H1 (cell line): ENCODE measurements around the gene SH3BGRL3. TPM values are rescaled to one million over a fixed set of nuclear protein-coding genes. Genes with fewer than 3 reads are reported as not detected.

Experiments
- CTCF ChIA-PET: fragments of 300-600 bp; sonication (Branson Sonifier 250); formaldehyde crosslinking; loops from one replicate; lab custom pipeline; 2021; ENCODE audit not compliant: partially characterized antibody; lab: Charles Lee
- POLR2A ChIA-PET: fragments of 300-600 bp; sonication (Branson Sonifier 250); formaldehyde crosslinking; loops from one replicate; lab custom pipeline; 2021; ENCODE audit warnings: inconsistent platforms; ENCODE audit not compliant: partially characterized antibody; lab: Charles Lee
- DNase-seq, 2 experiments: peaks; one replicate each; pipeline versions ENCODE4 v3.0.0 to v3.0.0-alpha.2; 2010 to 2022; ENCODE audit warnings: low spot score in 2 of 2, low read depth in 1 of 2, mixed read lengths in 1 of 2
- FAIRE-seq: peaks from 2 replicates; lab custom pipeline; 2011; peaks lifted over from hg19 to GRCh38; lab: Jason Lieb, UNC
- H2AFZ ChIP-seq: 2 replicates; pipeline ENCODE4 v1.8.1; 2012; ENCODE audit warnings: low read length, inconsistent platforms
- H2AK5ac ChIP-seq: 2 replicates; pipeline ENCODE4 v1.6.1; 2013; ENCODE audit warnings: low read depth, low read length
- H2BK120ac ChIP-seq: replicated peaks from 2 replicates; pipeline ENCODE3; 2013; ENCODE audit warnings: low read depth, low read length, inconsistent platforms
- H2BK12ac ChIP-seq: 2 replicates; pipeline ENCODE4 v1.6.1; 2013; ENCODE audit warnings: low read depth, low read length
- H2BK15ac ChIP-seq: 2 replicates; pipeline ENCODE4 v1.6.1; 2013; ENCODE audit warnings: low read length
- H2BK20ac ChIP-seq: 2 replicates; pipeline ENCODE4 v1.6.1; 2013; ENCODE audit warnings: low read length
- H2BK5ac ChIP-seq: 2 replicates; pipeline ENCODE4 v1.6.1; 2013; ENCODE audit warnings: low read depth, low read length
- H3K14ac ChIP-seq: 2 replicates; pipeline ENCODE4 v1.6.1; 2013; ENCODE audit warnings: inconsistent platforms; ENCODE audit not compliant: insufficient read length
- H3K18ac ChIP-seq: 2 replicates; pipeline ENCODE4 v1.6.1; 2013; ENCODE audit warnings: low read length; ENCODE audit errors: extremely low read depth
- H3K23ac ChIP-seq: 2 replicates; pipeline ENCODE4 v1.6.1; 2013; ENCODE audit warnings: inconsistent platforms; ENCODE audit not compliant: insufficient read length
- H3K23me2 ChIP-seq: 2 replicates; pipeline ENCODE4 v1.6.1; 2013; ENCODE audit warnings: low read depth, low read length
- H3K27ac ChIP-seq: 2 replicates; pipeline ENCODE4 v1.6.1; 2011; ENCODE audit warnings: low read depth, low read length, inconsistent platforms
- H3K27me3 ChIP-seq, 4 experiments: replicated peaks in 1 of 4; 1 replicate in 1 of 4; 2 replicates in 3 of 4; pipeline versions ENCODE4 v1.6.1 to v1.8.1; 2011 to 2013; ENCODE audit warnings: low read length in 3 of 4, mild to moderate bottlenecking in 3 of 4, inconsistent platforms in 2 of 4, mixed read lengths in 2 of 4, moderate library complexity in 1 of 4; ENCODE audit not compliant: control insufficient read depth in 3 of 4, insufficient read depth in 3 of 4; ENCODE audit errors: extremely low read depth in 1 of 4
- H3K36me3 ChIP-seq, 4 experiments: 2 replicates each; pipeline versions ENCODE4 v1.6.1 to v1.8.1; 2011 to 2013; ENCODE audit warnings: mild to moderate bottlenecking in 4 of 4, low read length in 3 of 4, moderate library complexity in 2 of 4, control low read depth in 1 of 4, inconsistent platforms in 1 of 4; ENCODE audit not compliant: insufficient read depth in 4 of 4, control insufficient read depth in 2 of 4
- H3K4ac ChIP-seq: replicated peaks from 2 replicates; pipeline ENCODE3; 2013; ENCODE audit warnings: low read length, low read depth, mixed read lengths, inconsistent platforms; ENCODE audit not compliant: insufficient read length
- H3K4me1 ChIP-seq, 4 experiments: replicated peaks in 1 of 4; 1 replicate in 1 of 4; 2 replicates in 3 of 4; pipeline versions ENCODE4 v1.6.1 to v1.8.1; 2011 to 2013; ENCODE audit warnings: low read length in 3 of 4, inconsistent platforms in 2 of 4, mixed read lengths in 1 of 4; ENCODE audit not compliant: insufficient read depth in 4 of 4, control insufficient read depth in 3 of 4
- H3K4me2 ChIP-seq, 2 experiments: 2 replicates each; pipeline versions ENCODE4 v1.6.1 to v1.8.1; 2011 to 2013; ENCODE audit warnings: low read depth in 2 of 2, low read length in 2 of 2, control low read depth in 1 of 2, inconsistent platforms in 1 of 2, mild to moderate bottlenecking in 1 of 2; ENCODE audit not compliant: insufficient read depth in 1 of 2
- H3K4me3 ChIP-seq, 4 experiments: fragments of 200-600, 300-600 bp in 1 of 4; sonication (generic), shearing (Covaris generic), sonication (Bioruptor Twin) in 1 of 4; 2 replicates each; pipeline versions ENCODE4 v1.5.1 to v1.8.1; 2011 to 2016; ENCODE audit warnings: low read length in 4 of 4, low read depth in 3 of 4, control low read depth in 2 of 4, inconsistent platforms in 2 of 4, mild to moderate bottlenecking in 2 of 4, mixed read lengths in 1 of 4, moderate library complexity in 1 of 4; ENCODE audit not compliant: insufficient read depth in 2 of 4; ENCODE audit errors: extremely low read depth in 1 of 4
- H3K56ac ChIP-seq: replicated peaks from 2 replicates; pipeline ENCODE3; 2013; ENCODE audit warnings: low read depth, mild to moderate bottlenecking, mixed read lengths, low read length, inconsistent platforms; ENCODE audit not compliant: insufficient read length
- H3K79me1 ChIP-seq: 2 replicates; pipeline ENCODE4 v1.6.1; 2013; ENCODE audit warnings: low read depth, low read length, control low read depth
- H3K79me2 ChIP-seq, 2 experiments: 2 replicates each; pipeline versions ENCODE4 v1.6.1 to v1.8.1; 2012 to 2013; ENCODE audit warnings: low read length in 2 of 2, mild to moderate bottlenecking in 2 of 2, inconsistent platforms in 1 of 2; ENCODE audit not compliant: insufficient read depth in 2 of 2, control insufficient read depth in 1 of 2
- H3K9ac ChIP-seq, 4 experiments: replicated peaks in 1 of 4; 1 replicate in 1 of 4; 2 replicates in 3 of 4; pipeline versions ENCODE4 v1.6.1 to v1.8.1; 2011 to 2013; ENCODE audit warnings: low read depth in 3 of 4, low read length in 3 of 4, control low read depth in 2 of 4, mild to moderate bottlenecking in 2 of 4, moderate library complexity in 2 of 4, inconsistent platforms in 1 of 4; ENCODE audit errors: extremely low read depth in 1 of 4
- H3K9me3 ChIP-seq, 2 experiments: 2 replicates each; pipeline versions ENCODE4 v1.6.1 to v1.8.1; 2012 to 2013; ENCODE audit warnings: mild to moderate bottlenecking in 2 of 2, moderate library complexity in 2 of 2, control low read depth in 1 of 2, inconsistent platforms in 1 of 2, low read depth in 1 of 2, low read length in 1 of 2, mixed read lengths in 1 of 2; ENCODE audit not compliant: insufficient read depth in 2 of 2
- H4K20me1 ChIP-seq, 2 experiments: replicated peaks in 1 of 2; 2 replicates each; pipeline versions ENCODE3 to v1.8.1; 2011 to 2013; ENCODE audit warnings: inconsistent platforms in 2 of 2, low read length in 2 of 2, mild to moderate bottlenecking in 1 of 2; ENCODE audit not compliant: insufficient read depth in 2 of 2, control insufficient read depth in 1 of 2
- H4K5ac ChIP-seq: 2 replicates; pipeline ENCODE4 v1.6.1; 2013; ENCODE audit warnings: low read length, low read depth, mixed read lengths, inconsistent platforms; ENCODE audit not compliant: insufficient read length
- H4K8ac ChIP-seq: 2 replicates; pipeline ENCODE4 v1.8.0; 2013; ENCODE audit warnings: mild to moderate bottlenecking, moderate library complexity, low read length, inconsistent platforms; ENCODE audit not compliant: insufficient read depth; ENCODE audit errors: extremely low read depth
- H4K91ac ChIP-seq: replicated peaks from 2 replicates; pipeline ENCODE3; 2013; ENCODE audit warnings: low read length, mixed read lengths, inconsistent platforms; ENCODE audit not compliant: insufficient read length
- GABPA ChIP-seq: IDR thresholded peaks from 2 replicates; pipeline ENCODE4 v1.6.1; 2011; ENCODE audit warnings: mild to moderate bottlenecking, low read length, moderate library complexity, borderline replicate concordance; ENCODE audit not compliant: insufficient read depth
- NANOG ChIP-seq: IDR thresholded peaks from 2 replicates; pipeline ENCODE4 v1.6.1; 2011; ENCODE audit warnings: low read length, low read depth, mild to moderate bottlenecking, inconsistent platforms; ENCODE audit not compliant: insufficient read depth, poor library complexity, severe bottlenecking
- RAD21 ChIP-seq, 2 experiments: IDR thresholded peaks in 1 of 2; conservative IDR thresholded peaks in 1 of 2; 2 replicates each; pipeline ENCODE4 v1.6.1; 2011; ENCODE audit warnings: low read depth in 2 of 2, low read length in 2 of 2, improper control_type of control experiment in 1 of 2, inconsistent platforms in 1 of 2, mild to moderate bottlenecking in 1 of 2, moderate library complexity in 1 of 2
- SIRT6 ChIP-seq: IDR thresholded peaks from one replicate; pipeline ENCODE4 v1.7.1; 2012; ENCODE audit warnings: low read length, inconsistent platforms
- TAF1 ChIP-seq: IDR thresholded peaks from 2 replicates; pipeline ENCODE4 v1.6.1; 2011; ENCODE audit warnings: mild to moderate bottlenecking, low read depth, low read length
- WGBS, 2 experiments: shearing (Covaris generic) in 1 of 2; methylation state at CpG; one replicate each; pipeline versions ENCODE4 v1.1.6 to v1.1.7; 2013 to 2015; ENCODE audit warnings: low lambda C conversion rate in 2 of 2, mixed read lengths in 2 of 2, inconsistent platforms in 1 of 2, low coverage in 1 of 2, missing lambda C conversion rate in 1 of 2; ENCODE audit not compliant: insufficient replicate concordance in 2 of 2, insufficient coverage in 1 of 2, insufficient read length in 1 of 2; ENCODE audit errors: extremely low coverage in 1 of 2, missing lambda C conversion rate in 1 of 2; 5-methylcytosine and 5-hydroxymethylcytosine counted together
- polyA plus RNA-seq, 7 experiments: library from polyadenylated mRNA; depleted of rRNA in 3 of 7; stranded (reverse) in 5 of 7; unstranded in 2 of 7; fragments of >200 nt in 5 of 7; fragments of 200-250 nt in 2 of 7; gene quantifications; 1 replicate in 5 of 7; 2 replicates in 1 of 7; 4 replicates in 1 of 7; pipeline versions ENCODE4 v1.2.1 to v1.2.3, GENCODE V29; 2011 to 2013; ENCODE audit warnings: missing spikeins in 2 of 7, mixed read lengths in 2 of 7
- total RNA-seq: library from RNA; stranded (reverse); fragmentation: NEBNext Ultra II Directional; extraction: Animal tissue kit (Norgen Biotek cat#: 25700); gene quantifications from 2 replicates; pipeline ENCODE4 v1.2.1, GENCODE V29; 2021
- TF ChIP-seq, protein P1 (sequence below): IDR thresholded peaks from 2 replicates; pipeline ENCODE4 v1.6.1; 2012; ENCODE audit warnings: low read length, inconsistent platforms

The SH3BGRL3 gene
- total and polyA plus RNA-seq, 2 of the 8 experiments (the other 6 are each of a cell fraction or from before 2014, with no cell fraction given), result 77.8 to 107 TPM

DNA sequence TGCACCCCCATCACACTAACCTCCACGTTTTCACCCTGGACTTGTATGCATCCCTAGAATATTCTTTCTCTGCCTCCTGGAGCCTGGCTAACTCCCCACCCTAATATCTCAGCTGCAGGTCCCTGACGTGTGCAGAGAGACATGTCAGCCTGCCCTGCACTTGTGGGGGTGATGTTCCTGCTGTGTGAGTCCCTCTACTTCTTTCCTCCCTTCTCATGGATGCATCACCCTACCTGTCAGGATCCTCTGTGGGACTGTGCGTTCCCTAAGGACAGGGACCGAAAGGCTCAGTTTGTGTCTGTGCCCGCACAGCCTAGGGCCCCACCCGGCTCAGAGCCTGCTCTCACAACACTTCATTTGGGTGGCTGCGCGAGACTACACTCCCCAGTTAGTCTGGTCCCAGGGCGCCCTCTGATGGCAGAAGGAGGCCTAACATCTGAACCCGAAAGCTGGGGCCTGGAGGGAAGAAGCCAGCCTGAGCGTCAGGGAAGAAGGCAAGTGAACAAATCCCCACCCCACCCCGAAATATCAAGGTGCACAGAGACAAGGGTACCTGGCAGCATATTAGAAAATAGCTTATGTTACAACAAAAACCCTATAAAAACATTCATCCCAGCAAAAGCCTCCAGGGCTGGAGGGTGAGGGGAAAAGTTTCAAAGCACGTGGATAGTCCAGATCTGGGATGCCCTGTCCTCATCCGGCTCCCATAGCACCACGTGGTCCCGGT, 41.6 kb downstream of the SH3BGRL3 start:
- Histone ChIP-seq H3K14ac (no peak overlapping the region), H3K4me3 (no peak overlapping the region), H3K79me2 (no peaks in the 10 kb centered on the region), H2AFZ (no peak overlapping the region), H2BK120ac (no peak overlapping the region), H3K9ac (no peak overlapping the region), H4K5ac (no peak overlapping the region), H2BK5ac (no peak overlapping the region), H3K56ac (no peak overlapping the region), H4K91ac (no peak overlapping the region), H3K23me2 (no peaks in the 10 kb centered on the region), H3K27me3 (no peaks in the 10 kb centered on the region), H3K4ac (no peak overlapping the region), H3K23ac (no peak overlapping the region), H3K79me1 (no peaks in the 10 kb centered on the region), H3K27ac (no peak overlapping the region), H3K18ac (no peak overlapping the region), H3K4me2 (no peak overlapping the region), H3K9me3 (no peaks in the 10 kb centered on the region), H2BK12ac (no peak overlapping the region), H3K4me1 (peaks cover 4 to 8% (median 6%) of the 10 kb centered on the region in 4 experiments), H2BK20ac (no peak overlapping the region), H2BK15ac (no peak overlapping the region), H2AK5ac (no peak overlapping the region), H4K8ac (no peak overlapping the region), H4K20me1 (peaks cover 0 to 2% of the 10 kb centered on the region in 2 experiments), H3K36me3 (peaks cover 7 to 22% (median 18%) of the 10 kb centered on the region in 4 experiments; a peak in 7 of 8 replicates)
- DNase-seq (peak; percentile 64 to 100), FAIRE-seq (peak; percentile 92)
- POLR2A ChIA-PET, result interaction anchor here (0.6 to 5.0 kb wide), 12 partner anchors 9 to 149 kb away, joined by 3 to 27 read pairs (median 3); partner anchors contain the start of gene SH3BGRL3
- CTCF ChIA-PET, result interaction anchor here (0.6 to 57.0 kb wide), 31 partner anchors 9 to 219 kb away, joined by 3 to 1530 read pairs (median 5); partner anchors contain the start of genes CRYBG2, SH3BGRL3 and UBXN11
- 52% methylated on average over 16 of the region's 16 CpGs; no CpG with 5 or more reads in 1 of the 2 experiments for WGBS, 2 experiments
- TF ChIP-seq GABPA (peak; percentile 39; the same call in 1 of the 2 replicates), TAF1 (no peak), NANOG (no peak), SIRT6 (no peak), RAD21 (IDR thresholded peaks at IDR 0.05 in 1 of 2, conservative IDR thresholded peaks at IDR 0.05 in 1 of 2; ENCODE audit: low read depth in 2 of 2, low read length in 2 of 2) (peak; percentile 96 to 98)
- TF ChIP-seq, protein P1, sequence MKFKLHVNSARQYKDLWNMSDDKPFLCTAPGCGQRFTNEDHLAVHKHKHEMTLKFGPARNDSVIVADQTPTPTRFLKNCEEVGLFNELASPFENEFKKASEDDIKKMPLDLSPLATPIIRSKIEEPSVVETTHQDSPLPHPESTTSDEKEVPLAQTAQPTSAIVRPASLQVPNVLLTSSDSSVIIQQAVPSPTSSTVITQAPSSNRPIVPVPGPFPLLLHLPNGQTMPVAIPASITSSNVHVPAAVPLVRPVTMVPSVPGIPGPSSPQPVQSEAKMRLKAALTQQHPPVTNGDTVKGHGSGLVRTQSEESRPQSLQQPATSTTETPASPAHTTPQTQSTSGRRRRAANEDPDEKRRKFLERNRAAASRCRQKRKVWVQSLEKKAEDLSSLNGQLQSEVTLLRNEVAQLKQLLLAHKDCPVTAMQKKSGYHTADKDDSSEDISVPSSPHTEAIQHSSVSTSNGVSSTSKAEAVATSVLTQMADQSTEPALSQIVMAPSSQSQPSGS, result no peak
